NCI-H446 treated with DMSO at 0.1 percent for 48 hours (cell line): ENCODE data around the gene LRRK1.

Source experiments
- DNase-seq: peaks from one replicate; lab custom pipeline; 2025; lab: John Stamatoyannopoulos, UW

LRRK1 gene

GRCh38 chr15:101058735-101059134 is 139.6 kb downstream of the LRRK1 start:
- no peak for DNase-seq

GRCh38 chr15:101059381-101060341 is 140.5 kb downstream of the LRRK1 start:
- DNase-seq: no peak

GRCh38 chr15:101060576-101061551 is 141.7 kb downstream of the LRRK1 start:
- DNase-seq: no peak

- no peak for DNase-seq
Measured at GRCh38 chr15:101062063-101062462, 142.9 kb downstream of the LRRK1 start.

GRCh38 chr15:101062471-101063171 is 143.5 kb downstream of the LRRK1 start:
- DNase-seq: no peak

- DNase-seq: no peak
Measured at GRCh38 chr15:101063212-101063611, 144.1 kb downstream of the LRRK1 start.

GRCh38 chr15:101063891-101064794 is 145.0 kb downstream of the LRRK1 start:
- DNase-seq: no peak

GRCh38 chr15:101064795-101065569 is 145.8 kb downstream of the LRRK1 start:
- no peak for DNase-seq

- DNase-seq: no peak
Measured at GRCh38 chr15:101065570-101066221, 146.5 kb downstream of the LRRK1 start.

- no peak for DNase-seq
Measured at GRCh38 chr15:101066501-101067408, 147.6 kb downstream of the LRRK1 start.

- no peak for DNase-seq
Measured at GRCh38 chr15:101067660-101068522, 148.7 kb downstream of the LRRK1 start.

GRCh38 chr15:101068523-101068960 is 149.4 kb downstream of the LRRK1 start:
- no peak for DNase-seq

- DNase-seq: no peak
Measured at GRCh38 chr15:101068961-101069653, 149.9 kb downstream of the LRRK1 start.

GRCh38 chr15:101069654-101069973 is 150.5 kb downstream of the LRRK1 start:
- no peak for DNase-seq

GRCh38 chr15:101070024-101070423 is 150.9 kb downstream of the LRRK1 start:
- no peak for DNase-seq

- DNase-seq: no peak
Measured at GRCh38 chr15:101070502-101071273, 151.5 kb downstream of the LRRK1 start.
